Lower lobe of right lung (tissue), 2 donors: ENCODE measurements around the gene CA9. TPM values are rescaled to one million over a fixed set of nuclear protein-coding genes. Genes with fewer than 3 reads are reported as not detected.
A peak's percentile ranks its signal among the peaks of the same experiment; 100 is the strongest.
"Not testable (repeated sequence)": the region's sequence is repeated elsewhere in the genome, so short reads cannot be mapped to it uniquely, and the experiment has no call there.

Source experiments
- ATAC-seq, 2 donors: fragments of 200-7000 bp; cut with Tn5 transposase; one replicate each; pipeline ENCODE4 v1.9.1; 2020 to 2022; ENCODE audit warnings: mild to moderate bottlenecking in 2 of 2, moderate library complexity in 2 of 2
- DNase-seq: peaks from one replicate; pipeline ENCODE4 v3.0.0-alpha.2; 2020
- H3K27ac ChIP-seq: fragments of 200-600 bp; one replicate; pipeline ENCODE4 v1.8.0; 2022
- H3K27me3 ChIP-seq: fragments of 200-600 bp; one replicate; pipeline ENCODE4 v1.8.0; 2022; ENCODE audit warnings: low read depth
- H3K36me3 ChIP-seq: fragments of 200-600 bp; one replicate; pipeline ENCODE4 v1.8.0; 2022; ENCODE audit warnings: mild to moderate bottlenecking
- H3K4me1 ChIP-seq: fragments of 200-600 bp; one replicate; pipeline ENCODE4 v1.8.0; 2022
- H3K4me3 ChIP-seq: fragments of 200-600 bp; one replicate; pipeline ENCODE4 v1.8.0; 2022; ENCODE audit warnings: mild to moderate bottlenecking
- H3K9me3 ChIP-seq: fragments of 200-600 bp; one replicate; pipeline ENCODE4 v1.8.0; 2022
- intact Hi-C: fragments of 100-400 bp; cut with DNase I; formaldehyde crosslinking; loops from one replicate; pipeline ENCODE4 v1.11.0; 2022
- total RNA-seq: library from RNA; stranded (reverse); fragmentation: NEBNext Ultra II Directional; extraction: Animal tissue kit (Norgen Biotek cat#: 25700); gene quantifications from one replicate; pipeline ENCODE4 v1.2.1, GENCODE V29; 2021
- TF ChIP-seq, protein P1 (sequence below): fragments of 200-600 bp; IDR thresholded peaks from one replicate; pipeline ENCODE4 v1.8.0; 2022; ENCODE audit warnings: antibody characterized with exemption, mild to moderate bottlenecking
- donor health status: DM: no; HTN: yes; CAD: no; lungs with severe emphysema.

The CA9 gene
- total RNA-seq, 1 donor from 2014 or later, result not detected

DNA sequence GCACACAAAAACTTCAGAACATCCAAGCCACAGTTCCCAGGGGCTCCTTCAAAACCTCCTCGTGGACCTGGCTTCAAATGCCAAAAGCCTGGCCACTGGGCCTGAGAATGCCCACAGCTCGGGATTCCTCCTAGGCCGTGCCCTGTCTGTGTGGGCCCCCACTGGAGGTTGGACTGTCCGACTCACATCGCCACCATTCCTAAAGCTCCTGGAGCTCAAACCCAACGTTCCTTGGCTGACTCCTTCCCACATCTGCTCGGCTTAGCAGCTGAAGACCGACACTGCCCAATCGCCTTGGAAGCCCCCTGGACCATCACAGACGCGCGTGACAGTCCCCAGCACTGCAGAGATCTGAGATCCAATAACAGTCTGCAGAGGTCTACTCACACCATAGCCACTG, 30.7 kb upstream of the CA9 start:
- ATAC-seq, result no peak
- Histone ChIP-seq H3K4me3 (no peak overlapping the region), H3K27ac (no peak overlapping the region), H3K36me3 (no peaks in the 10 kb centered on the region), H3K4me1 (peaks cover 27% of the 10 kb centered on the region), H3K9me3 (no peaks in the 10 kb centered on the region), H3K27me3 (no peaks in the 10 kb centered on the region)
- no peak for DNase-seq
- TF ChIP-seq, protein P1, sequence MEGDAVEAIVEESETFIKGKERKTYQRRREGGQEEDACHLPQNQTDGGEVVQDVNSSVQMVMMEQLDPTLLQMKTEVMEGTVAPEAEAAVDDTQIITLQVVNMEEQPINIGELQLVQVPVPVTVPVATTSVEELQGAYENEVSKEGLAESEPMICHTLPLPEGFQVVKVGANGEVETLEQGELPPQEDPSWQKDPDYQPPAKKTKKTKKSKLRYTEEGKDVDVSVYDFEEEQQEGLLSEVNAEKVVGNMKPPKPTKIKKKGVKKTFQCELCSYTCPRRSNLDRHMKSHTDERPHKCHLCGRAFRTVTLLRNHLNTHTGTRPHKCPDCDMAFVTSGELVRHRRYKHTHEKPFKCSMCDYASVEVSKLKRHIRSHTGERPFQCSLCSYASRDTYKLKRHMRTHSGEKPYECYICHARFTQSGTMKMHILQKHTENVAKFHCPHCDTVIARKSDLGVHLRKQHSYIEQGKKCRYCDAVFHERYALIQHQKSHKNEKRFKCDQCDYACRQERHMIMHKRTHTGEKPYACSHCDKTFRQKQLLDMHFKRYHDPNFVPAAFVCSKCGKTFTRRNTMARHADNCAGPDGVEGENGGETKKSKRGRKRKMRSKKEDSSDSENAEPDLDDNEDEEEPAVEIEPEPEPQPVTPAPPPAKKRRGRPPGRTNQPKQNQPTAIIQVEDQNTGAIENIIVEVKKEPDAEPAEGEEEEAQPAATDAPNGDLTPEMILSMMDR, result no peak
- intact Hi-C loops, result no loop called here

GRCh38 chr9:35645736-35646135, 28.0 kb upstream of the CA9 start:
- intact Hi-C loops, ATAC-seq, H3K27me3 ChIP-seq, H3K36me3 ChIP-seq, DNase-seq, H3K9me3 ChIP-seq: not testable (repeated sequence)
- H3K4me3 ChIP-seq, result peak overlapping the region; percentile 68
- H3K4me1 ChIP-seq, result peaks cover 40% of the 10 kb centered on the region
- H3K27ac ChIP-seq, result peak overlapping the region; percentile 90

DNA sequence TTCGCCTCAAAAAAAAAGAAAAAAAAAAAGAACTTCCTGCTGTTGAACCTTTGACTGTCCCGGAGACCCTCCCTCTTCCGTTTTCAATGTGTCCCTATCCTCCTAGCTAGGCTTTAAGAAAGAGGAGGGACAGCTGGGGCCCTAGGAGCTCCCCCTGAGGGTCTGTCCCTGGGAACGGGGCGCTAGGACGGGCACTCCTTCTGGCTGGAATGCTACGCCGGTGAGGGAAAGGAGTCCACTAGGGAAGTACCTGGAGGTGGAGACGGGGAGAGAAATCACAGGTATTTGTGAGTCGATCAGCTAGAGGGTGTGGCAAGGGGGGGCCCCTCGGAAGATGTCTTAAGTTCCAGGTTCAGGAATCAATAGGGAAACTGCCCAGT, 27.6 kb upstream of the CA9 start:
- peaks cover 40% of the 10 kb centered on the region for H3K4me1 ChIP-seq
- TF ChIP-seq, protein P1, result no peak
- no peaks in the 10 kb centered on the region for H3K27me3 ChIP-seq
- no peaks in the 10 kb centered on the region for H3K9me3 ChIP-seq
- H3K4me3 ChIP-seq, result peak overlapping the region; percentile 68
- no peaks in the 10 kb centered on the region for H3K36me3 ChIP-seq
- DNase-seq (peak; percentile 62), ATAC-seq (peak; percentile 72 to 79)
- H3K27ac ChIP-seq, result peak overlapping the region; percentile 90
- intact Hi-C loops, result no loop called here

- TF ChIP-seq, protein P1, result peak; percentile 98
- H3K9me3 ChIP-seq, result no peaks in the 10 kb centered on the region
- H3K4me1 ChIP-seq, result peaks cover 40% of the 10 kb centered on the region
- H3K27me3 ChIP-seq, result no peaks in the 10 kb centered on the region
- peak overlapping the region; percentile 68 for H3K4me3 ChIP-seq
- DNase-seq (peak; percentile 96), ATAC-seq (peak; percentile 98)
- intact Hi-C loops, result no loop called here
- no peaks in the 10 kb centered on the region for H3K36me3 ChIP-seq
- H3K27ac ChIP-seq, result peak overlapping the region; percentile 90
These were observed 27.0 kb upstream of the CA9 start for GRCh38 chr9:35646533-35647265.

- ATAC-seq, result no peak
- TF ChIP-seq, protein P1, result no peak
- H3K4me3 ChIP-seq, result peak overlapping the region; percentile 34
- no peaks in the 10 kb centered on the region for H3K9me3 ChIP-seq
- no peaks in the 10 kb centered on the region for H3K27me3 ChIP-seq
- DNase-seq, result no peak
- intact Hi-C loops, result no loop called here
- no peaks in the 10 kb centered on the region for H3K36me3 ChIP-seq
- peaks cover 51% of the 10 kb centered on the region for H3K4me1 ChIP-seq
- H3K27ac ChIP-seq, result peak overlapping the region; percentile 49
These were observed 24.0 kb upstream of the CA9 start for GRCh38 chr9:35649431-35650340.
